GM15510 (cell line): ENCODE results near the gene LDB2.

ENCODE experiments used
- POLR2A ChIP-seq: IDR thresholded peaks from 3 replicates; pipeline ENCODE4 v1.6.1; 2011; ENCODE audit warnings: borderline replicate concordance; ENCODE audit not compliant: insufficient read length; ENCODE audit errors: extremely low read depth

Gene LDB2

DNA sequence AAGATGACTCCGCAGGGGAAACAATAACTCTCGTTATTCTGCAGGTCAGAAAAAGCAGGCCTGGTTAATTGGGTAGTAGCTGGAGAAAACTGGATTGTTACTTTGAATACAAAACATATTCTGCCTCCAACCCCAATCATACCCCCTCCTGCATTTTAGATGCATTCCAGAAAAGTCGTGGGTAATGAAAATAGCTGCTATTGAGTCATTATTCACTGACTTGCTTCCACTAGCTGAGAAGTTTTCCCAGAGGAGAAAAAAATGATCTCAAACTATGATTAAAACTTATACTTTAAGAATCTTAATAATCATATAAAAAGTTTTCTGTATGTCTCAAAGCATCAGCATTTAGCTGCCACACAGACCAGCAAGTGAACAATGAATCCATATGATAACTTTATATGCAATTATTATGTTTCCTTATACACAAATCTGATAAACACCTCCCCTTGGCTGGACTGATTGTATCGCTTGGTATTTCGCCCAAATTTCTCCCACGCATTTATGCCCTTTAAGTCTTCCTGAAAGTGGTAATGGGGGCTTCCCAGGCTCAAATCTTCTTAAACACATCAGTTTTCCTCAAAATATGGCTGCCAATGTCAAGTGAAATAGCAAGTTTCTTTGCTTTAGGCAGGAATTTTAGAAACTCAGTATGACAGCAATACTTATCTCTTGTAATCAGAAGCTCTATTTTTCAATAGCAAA is 181.0 kb downstream of the LDB2 start:
- TF ChIP-seq POLR2A, result no peak

DNA sequence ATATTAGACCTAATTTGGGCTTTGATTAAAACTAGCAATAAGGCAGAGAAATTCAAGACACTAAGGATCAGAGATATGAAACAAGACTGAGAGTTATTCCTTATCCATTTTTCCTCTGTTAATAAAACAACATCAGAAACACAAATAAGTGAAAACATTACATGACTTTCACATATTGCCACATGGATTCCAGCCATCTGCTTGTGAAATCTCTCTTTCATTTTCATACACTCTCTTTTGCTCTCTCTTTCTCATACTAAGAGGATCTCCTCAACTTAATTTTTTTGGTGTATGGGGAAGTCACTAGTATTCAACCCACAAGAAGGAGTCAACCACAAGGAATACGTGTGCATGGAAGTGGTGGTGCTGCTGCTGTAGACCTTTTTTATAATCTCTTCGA is 183.0 kb downstream of the LDB2 start:
- TF ChIP-seq POLR2A, result no peak

DNA sequence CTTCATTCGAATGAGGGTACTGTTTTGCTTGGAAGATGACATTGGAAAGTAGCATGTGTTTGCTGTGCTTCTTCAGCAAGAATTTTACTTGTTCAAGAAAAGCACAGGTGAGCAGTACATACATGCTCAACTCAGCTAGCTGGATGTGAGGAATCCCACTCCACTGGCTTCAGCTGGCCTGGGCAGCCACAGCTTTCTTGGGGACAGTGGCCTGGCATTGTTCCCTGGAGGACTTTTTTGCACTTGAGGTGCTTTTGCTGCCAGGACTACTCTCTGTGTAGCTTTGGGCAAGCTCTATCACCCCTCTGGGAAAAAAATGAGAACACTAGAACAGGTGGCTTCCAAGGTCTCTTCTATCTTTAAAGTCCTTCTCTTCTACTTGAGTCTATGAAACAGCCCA is 184.3 kb downstream of the LDB2 start:
- TF ChIP-seq POLR2A, result no peak

DNA sequence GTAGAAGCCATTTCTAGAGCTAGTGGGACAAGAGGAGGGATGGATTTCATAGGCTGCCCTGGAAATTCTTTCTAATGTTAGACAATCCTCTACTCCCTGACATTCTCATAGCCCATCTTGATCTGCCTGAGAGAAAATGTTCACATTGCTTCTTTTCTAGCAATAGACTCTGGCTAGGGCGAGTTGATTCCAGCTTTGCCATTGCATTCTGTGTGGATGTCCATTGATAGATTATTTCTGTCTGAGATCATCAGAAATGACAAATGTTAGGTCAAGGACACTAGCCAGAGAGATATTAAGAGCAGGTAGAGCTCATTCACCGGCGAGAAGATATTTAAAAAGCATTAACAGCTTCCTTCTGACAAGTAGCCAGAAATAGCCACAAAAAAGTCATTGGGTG is 184.7 kb downstream of the LDB2 start:
- TF ChIP-seq POLR2A, result no peak

DNA sequence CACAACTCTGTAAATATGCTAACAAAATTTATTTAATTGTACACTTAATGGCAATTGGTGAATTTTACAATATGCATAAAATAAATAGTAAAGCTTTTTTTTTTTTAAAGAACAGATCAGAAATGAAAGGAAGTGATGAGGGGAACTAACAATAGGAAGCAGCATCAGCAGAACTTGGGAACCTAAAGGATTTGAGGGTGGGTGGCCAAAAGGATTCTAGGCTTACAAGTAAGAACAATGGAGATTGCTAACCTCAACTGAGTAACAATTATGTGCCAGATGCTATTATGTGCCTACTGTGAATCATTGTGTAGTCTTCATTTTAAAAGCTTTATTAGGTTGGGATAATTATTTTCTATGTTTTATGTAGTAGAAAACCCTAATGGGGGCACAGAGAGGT is 185.2 kb downstream of the LDB2 start:
- no peak for TF ChIP-seq POLR2A

DNA sequence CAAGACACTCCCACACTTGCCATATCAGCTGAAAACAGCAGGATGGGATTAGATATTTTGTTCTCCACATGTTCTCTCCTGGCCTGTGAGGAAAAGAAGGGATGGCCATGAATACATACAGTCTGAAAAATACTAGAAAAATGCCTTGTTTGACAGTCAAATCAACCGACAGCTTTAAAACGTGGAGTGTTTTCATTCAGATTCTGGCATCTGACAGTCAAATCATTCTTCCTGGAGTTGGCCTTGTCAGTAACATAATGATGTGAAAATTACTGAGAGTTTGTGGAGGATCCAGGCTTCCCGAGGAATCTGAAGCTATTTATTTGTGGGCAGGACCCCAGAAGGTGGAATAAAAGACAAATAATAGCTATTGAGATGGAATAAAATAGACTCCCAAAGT is 188.2 kb downstream of the LDB2 start:
- TF ChIP-seq POLR2A, result no peak

DNA sequence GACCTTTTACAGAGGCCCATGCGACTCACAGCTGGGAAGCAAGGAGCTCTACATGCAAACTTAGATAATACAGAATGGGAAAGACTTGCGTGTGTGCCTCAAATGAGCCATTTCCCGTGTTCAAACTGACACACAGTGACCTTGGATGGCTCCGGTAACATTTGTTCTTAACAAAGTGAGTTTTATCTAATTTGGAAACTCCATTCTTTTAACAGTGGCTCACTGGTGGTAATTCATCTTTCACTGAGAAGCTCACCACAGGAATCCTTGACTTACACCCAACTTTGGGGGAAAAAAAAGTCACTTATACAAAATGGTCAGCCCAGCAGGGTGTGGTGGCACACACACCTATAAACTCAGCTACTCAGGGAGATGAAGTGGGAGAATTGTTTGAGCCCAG is 190.6 kb downstream of the LDB2 start:
- TF ChIP-seq POLR2A, result no peak

DNA sequence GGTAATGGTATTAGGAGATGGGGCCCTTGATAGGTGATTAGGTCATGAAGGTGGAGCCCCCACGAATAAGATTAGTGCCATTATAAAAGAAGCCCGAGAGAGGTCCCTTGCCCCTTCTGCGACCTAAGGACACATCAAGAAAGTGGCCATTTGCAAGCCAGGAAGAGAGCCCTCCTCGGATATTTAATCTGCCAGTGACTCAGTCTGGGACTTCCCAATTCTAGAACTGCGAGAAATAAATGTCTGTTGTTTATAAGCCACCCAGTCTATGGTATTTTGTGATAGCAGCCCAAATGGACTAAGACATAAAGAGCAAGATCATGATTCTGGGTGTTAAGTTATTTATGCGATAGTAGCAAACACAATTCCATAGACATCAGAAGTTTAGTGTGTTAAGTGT is 192.2 kb downstream of the LDB2 start:
- no peak for TF ChIP-seq POLR2A

DNA sequence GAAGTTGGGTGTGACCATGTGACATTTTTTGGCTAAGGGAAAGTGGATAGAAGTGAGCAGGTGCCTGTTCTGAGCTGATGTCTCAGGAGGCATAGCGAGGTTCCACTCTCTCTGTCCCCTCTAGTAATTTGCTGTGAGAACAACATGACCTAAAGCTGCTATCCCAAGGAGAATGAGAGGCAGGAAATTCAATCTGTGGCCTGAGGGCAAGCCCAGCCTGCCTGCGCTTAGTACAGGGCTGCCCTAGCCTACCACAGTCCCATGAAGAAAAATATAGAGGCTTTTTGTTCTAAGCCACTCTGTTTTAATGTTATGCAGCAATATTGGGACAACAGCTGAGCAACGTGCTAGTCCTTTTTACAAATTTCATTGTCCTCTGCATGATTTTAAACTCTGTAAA is 193.1 kb downstream of the LDB2 start:
- no peak for TF ChIP-seq POLR2A

DNA sequence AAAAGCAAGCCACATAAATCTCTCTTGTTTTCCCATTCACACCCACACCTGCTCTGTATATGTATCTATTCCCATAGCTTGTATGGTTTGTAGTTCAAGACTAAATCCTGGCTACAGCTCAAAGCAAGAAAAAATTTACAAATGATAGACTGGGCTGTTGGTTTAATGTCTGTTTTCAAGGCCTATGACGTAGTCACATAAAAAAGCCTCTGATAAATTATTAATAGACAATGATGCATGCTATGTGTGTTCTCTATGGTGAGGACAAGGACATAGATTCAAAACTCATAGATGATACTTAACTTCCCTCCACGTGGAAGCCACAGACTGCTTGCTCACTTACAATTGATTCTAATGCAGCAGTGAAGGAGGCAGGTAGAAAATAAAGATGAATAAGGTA is 194.0 kb downstream of the LDB2 start:
- no peak for TF ChIP-seq POLR2A

DNA sequence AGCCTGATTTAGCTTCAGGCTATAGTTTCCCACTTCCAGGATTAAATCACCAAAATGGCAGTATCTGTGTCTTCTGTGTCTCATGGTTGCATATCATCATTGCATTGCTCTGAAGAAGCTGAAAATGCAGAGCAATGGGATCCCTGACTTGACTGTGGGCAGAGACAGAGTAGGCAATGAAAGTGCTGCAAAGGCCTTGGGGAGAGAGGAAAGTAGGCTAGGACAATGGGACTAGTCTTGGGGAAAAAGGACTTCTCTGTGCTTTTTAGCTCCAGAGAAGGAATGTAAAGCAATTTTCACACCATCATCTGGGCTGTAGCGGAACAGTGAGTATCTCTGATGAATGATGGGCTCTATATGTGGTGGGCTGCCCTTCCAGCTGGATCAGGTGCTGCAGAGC is 202.5 kb downstream of the LDB2 start:
- TF ChIP-seq POLR2A, result no peak

DNA sequence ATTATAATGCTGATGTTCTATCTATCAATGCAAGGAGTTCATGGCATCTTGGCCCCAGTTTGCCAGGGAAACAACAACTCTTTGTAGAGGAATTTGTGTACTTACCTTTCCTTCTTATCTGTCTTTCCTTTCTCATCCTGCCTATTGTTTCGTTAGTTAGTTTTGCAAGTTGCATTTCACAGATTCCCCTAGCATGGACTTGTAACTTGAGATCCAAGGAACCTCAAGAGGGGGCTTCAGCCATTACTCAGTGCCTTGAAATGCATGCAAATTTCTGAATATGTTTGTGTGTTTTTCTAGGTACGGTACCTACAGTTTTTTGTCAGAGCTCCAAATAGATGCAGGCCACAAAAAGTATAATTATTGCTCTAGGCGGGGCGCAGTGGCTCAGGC is 203.6 kb downstream of the LDB2 start:
- no peak for TF ChIP-seq POLR2A

DNA sequence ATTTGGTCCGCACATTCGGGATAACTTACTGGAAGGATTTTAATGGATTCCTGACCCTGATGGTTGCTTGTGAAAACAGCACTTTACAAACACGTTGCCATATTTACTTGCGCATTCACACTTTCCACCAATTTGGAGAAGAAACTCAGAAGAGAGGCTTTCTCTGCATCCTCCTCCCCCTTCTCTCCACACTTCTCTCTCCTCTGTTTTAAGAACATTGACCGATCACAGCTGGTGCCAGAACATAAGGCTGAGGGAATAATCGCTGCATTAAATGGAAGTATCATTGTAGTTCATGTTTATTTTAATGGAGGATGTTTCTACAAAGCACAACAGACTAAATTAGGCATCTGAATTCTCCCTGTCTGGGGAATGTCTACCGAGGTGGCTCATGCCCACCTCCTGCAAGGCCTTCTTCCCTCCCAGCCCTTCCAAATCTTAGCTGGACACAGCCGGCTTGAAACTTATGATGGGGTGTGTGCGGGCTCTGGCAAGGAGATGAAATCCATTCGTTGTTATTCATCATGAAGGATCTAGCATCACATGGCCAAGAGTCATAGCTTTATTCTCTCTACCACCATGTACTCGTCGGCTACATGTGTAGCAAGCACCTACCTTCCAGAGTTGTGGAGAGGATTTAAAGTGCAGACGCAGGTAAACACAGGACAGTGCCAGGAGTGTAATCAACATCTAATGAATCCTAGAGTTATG is 204.1 kb downstream of the LDB2 start:
- no peak for TF ChIP-seq POLR2A

DNA sequence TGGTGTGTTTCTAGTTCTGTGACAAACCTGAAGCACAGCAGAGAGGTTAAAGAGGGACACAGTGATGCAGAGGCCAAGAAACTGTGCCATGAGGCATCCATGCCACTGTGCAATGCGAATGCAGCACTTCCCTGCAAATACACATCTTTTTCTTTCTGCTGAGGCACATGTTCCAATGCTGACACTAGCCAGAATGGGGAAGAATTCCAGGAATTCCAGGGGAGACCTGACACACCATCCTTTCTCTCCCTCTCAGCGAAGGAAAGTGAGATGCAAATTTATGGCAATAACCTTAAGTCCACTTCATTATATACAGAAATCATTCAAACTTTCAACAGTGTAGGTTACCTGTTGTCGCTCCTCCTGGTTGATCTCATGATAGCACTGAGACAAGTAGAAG is 204.8 kb downstream of the LDB2 start:
- TF ChIP-seq POLR2A, result no peak

DNA sequence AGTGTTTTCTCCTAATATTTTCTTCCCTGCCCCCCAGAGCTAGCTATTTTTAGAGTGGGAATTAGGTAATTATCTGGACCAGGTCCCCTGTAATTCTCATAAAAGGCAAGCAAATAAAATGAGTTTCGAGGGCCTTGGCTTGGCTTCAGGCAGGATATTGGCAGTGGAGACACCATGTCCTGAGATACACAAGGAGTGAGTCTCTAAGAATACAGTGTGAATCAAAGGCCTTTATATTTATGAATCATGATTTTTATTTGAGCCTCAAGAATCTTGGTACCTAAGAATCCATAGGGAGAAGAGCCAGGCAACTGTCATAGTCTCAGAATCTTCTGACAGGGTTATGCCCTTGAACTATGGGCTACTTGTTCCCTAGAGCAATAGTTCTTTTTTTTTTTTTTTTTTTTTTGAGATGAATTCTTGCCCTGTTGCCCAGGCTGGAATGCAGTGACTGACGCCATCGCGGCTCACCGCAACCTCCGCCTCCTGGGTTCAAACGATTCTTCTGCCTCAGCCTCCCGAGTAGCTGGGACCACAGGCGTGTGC is 205.4 kb downstream of the LDB2 start:
- no peak for TF ChIP-seq POLR2A

DNA sequence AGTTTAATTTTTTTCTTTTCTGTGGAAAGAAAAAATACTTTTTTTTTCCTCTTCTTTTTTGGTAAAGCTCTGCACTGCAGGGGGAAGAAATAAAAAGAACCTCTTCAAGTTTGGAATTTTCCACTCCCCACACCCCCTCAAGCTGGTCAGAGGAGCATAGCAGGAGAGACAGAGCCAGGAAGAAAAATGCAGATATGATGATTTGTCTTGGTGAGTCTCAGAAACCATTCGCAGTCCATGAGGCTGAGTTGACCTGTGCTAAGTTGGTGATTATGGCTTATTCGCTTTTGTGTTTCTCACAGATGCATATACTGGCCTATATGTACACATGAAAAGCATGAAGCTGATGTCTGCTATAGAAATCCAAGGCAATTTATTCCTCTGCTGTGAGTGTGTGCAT is 205.9 kb downstream of the LDB2 start:
- no peak for TF ChIP-seq POLR2A

DNA sequence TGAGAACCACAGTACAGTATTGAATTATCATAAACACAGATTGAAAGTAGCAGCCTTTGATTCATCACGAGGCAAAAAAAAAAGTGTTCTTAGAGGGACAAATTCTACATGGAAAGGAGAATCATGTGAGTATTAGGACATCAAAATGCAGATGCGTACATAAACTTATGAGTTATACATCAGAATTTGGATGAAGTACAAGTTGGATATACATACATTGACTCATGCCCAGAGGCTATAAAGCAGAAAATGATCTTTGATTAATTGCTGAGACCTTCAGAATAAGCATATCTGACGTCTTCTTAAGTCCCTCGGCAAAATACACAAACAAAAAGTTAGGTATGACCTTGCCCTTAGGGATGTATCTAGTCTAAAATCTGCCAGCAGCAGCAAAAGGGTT is 206.4 kb downstream of the LDB2 start:
- TF ChIP-seq POLR2A, result no peak

DNA sequence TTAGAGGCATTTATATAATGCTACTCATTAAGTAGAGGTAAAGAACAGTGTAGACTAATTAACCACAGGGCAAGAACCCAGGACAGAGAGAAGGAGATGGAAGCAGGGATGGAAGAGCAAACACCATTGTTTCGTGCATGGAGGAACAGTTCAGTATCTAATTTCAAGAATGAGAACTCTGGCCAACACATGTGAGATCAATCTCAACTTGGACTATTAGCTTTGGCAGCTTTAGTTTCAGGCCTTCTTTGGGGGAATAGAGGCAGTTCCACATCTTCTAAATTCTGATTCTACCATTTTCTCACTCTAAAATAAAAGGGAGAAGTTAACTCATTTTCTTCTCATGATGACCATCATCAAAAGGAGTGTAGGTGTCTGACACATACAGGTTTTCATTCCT is 207.0 kb downstream of the LDB2 start:
- TF ChIP-seq POLR2A, result no peak
